C4-2B (cell line): ENCODE results near the gene MMS19.

Experiments
- H3K27ac ChIP-seq: fragments of 450-650 bp; 2 replicates; pipeline ENCODE4 v1.5.1; 2017
- CTCF ChIP-seq: fragments of 450-650 bp; conservative IDR thresholded peaks from 2 replicates; pipeline ENCODE4 v1.5.1; 2017; ENCODE audit warnings: mild to moderate bottlenecking
- ZFX ChIP-seq: fragments of 450-650 bp; IDR thresholded peaks from 2 replicates; pipeline ENCODE4 v1.6.1; 2017

The MMS19 gene

DNA sequence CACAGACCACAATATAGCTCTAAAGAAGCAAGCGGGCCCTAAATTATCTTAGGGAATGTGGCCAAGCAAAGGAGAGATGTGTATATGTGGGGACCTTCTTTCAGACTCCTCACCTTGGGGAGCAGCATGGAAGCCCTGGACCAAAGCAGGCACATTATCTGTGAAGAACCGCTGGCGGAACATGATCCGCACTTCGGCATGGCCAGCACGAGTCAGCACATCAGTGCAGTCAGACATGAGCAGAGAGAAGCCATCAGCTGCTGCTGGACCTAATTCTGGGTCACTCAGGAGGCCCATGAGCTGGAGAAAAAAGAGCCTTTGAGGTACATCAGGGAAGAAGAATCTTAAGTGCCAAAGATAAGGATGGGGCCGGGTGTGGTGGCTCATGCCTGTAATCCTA is 38.3 kb downstream of the MMS19 start:
- TF ChIP-seq ZFX (no peak), CTCF (no peak)
- no peak overlapping the region for H3K27ac ChIP-seq

GRCh38 chr10:97459111-97459510 is 39.1 kb downstream of the MMS19 start:
- no peak overlapping the region for H3K27ac ChIP-seq
- TF ChIP-seq ZFX = no peak
- no peak for TF ChIP-seq CTCF

- no peak for TF ChIP-seq CTCF
- no peak overlapping the region for H3K27ac ChIP-seq
These were observed 41.5 kb downstream of the MMS19 start for GRCh38 chr10:97456686-97457065.

DNA sequence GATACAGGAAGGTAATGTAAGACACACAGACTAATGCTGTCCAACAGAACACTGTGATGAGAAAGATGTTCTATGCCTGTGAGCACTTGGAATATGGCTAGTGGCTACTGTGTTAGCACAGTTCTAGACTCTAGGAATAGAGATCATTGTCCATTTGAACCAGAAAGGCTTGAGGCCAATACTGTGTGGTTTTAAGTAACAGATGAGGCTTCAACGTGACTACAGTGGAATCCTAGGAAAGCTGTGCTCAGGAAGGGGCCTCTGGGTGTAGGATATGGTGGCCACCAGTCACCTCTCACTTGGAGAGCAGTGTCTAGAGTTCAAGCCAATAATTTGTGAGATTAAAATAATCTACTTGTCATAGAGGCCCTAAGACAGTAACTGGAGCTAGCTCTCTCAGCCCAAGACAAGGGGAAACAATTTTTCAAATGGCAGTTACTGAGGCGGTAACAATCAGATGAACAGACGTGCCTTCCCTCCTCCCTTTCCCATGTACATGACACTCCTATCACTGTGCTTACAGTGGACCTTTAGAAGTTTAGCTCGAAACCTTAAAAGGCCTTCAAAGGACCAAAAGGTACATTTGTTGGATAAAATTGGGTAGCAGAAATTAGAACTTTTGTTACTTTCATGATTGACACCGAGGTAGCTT is 42.1 kb downstream of the MMS19 start:
- TF ChIP-seq ZFX = no peak
- TF ChIP-seq CTCF = no peak
- no peak overlapping the region for H3K27ac ChIP-seq

- no peak overlapping the region for H3K27ac ChIP-seq
- TF ChIP-seq ZFX = no peak
- TF ChIP-seq CTCF = no peak
These were observed 43.7 kb downstream of the MMS19 start for GRCh38 chr10:97454330-97455036.

DNA sequence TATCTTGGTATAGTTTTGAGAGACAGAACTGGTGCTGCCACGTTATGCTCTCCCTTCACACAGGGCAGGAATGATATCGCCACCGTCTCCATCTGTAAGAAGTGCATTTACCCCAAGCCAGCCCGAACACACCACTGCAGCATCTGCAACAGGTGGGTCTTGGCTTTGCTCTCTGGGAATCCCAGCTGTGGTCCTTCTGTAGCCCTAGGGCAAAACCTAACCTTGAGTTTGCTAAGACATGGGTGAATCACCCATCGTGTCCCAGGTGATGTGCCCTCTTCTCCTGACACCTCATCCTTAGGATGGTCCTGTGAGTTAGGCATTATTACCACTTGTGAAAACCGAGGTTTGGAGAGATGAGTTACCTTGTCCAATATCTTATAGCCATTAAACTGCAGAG is 45.9 kb downstream of the MMS19 start:
- H3K27ac ChIP-seq = no peak overlapping the region
- TF ChIP-seq ZFX (no peak), CTCF (no peak)

DNA sequence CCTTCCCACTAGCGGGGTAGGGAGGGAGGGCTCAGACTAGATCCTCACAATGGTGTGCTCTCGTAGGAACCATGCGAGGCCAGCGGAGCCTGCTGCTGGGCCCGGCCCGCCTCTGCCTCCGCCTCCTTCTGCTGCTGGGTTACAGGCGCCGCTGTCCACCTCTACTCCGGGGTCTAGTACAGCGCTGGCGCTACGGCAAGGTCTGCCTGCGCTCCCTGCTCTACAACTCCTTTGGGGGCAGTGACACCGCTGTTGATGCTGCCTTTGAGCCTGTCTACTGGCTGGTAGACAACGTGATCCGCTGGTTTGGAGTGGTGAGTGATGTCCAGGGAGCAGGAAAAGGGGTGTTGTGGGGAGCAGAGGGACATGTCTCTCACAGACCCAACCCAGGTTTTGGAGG is 46.6 kb downstream of the MMS19 start:
- H3K27ac ChIP-seq = no peak overlapping the region
- no peak for TF ChIP-seq CTCF
